ENCODE measurements around the gene GLDN.

Gene GLDN

DNA sequence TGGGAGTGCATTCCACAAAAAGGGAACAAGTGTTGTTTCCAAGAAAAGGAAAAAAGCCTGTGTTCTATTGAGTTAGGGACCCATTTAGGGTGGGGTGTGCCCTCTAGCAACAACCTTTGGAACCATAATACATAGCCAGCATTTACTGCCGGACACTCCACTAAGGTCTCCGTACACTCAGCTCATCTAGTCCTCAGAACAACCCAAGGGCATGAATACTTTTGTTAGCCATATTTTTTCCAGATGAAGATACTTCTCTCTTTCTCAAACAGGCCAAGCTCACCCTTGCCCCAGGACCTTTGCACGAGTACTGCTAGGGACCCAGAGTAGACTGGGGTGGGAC is 46.2 kb downstream of the GLDN start:
- in situ Hi-C loops (cut with HindIII; ENCODE audit: low sequenced_read_pairs) = no loop called here
- no peak overlapping the region for H3K4me3 ChIP-seq (ENCODE audit: low read depth, low read length)
- DNase-seq (ENCODE audit: low read depth, low spot score) = no peak
- TF ChIP-seq, protein P1, sequence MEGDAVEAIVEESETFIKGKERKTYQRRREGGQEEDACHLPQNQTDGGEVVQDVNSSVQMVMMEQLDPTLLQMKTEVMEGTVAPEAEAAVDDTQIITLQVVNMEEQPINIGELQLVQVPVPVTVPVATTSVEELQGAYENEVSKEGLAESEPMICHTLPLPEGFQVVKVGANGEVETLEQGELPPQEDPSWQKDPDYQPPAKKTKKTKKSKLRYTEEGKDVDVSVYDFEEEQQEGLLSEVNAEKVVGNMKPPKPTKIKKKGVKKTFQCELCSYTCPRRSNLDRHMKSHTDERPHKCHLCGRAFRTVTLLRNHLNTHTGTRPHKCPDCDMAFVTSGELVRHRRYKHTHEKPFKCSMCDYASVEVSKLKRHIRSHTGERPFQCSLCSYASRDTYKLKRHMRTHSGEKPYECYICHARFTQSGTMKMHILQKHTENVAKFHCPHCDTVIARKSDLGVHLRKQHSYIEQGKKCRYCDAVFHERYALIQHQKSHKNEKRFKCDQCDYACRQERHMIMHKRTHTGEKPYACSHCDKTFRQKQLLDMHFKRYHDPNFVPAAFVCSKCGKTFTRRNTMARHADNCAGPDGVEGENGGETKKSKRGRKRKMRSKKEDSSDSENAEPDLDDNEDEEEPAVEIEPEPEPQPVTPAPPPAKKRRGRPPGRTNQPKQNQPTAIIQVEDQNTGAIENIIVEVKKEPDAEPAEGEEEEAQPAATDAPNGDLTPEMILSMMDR (IDR thresholded peaks at IDR 0.05; ENCODE audit: low read depth, low read length) = no peak

DNA sequence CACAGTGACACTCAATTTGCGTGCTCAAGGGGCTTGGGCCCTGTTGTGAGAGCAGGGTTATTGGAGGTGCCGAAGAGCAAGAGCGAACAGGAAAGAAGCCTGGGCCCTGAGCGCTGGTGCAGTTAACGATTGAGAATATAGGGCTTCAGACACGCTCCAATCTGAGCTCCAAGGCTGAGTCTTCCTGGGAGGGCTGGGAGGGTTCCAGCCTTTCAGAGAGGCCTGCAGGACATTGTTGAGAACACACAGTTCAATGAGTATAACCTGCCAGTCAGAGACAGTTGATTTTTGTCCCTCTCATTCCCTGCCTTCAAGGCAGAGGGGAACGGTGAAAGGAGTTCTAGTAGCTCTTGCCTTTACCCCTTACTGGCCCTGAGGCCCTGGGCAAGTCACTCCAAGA is 47.3 kb downstream of the GLDN start:
- H3K4me3 ChIP-seq (ENCODE audit: low read depth, low read length) = no peak overlapping the region
- TF ChIP-seq, protein P1 (IDR thresholded peaks at IDR 0.05; ENCODE audit: low read depth, low read length) = no peak
- DNase-seq (ENCODE audit: low read depth, low spot score) = no peak
- in situ Hi-C loops (cut with HindIII; ENCODE audit: low sequenced_read_pairs) = no loop called here

DNA sequence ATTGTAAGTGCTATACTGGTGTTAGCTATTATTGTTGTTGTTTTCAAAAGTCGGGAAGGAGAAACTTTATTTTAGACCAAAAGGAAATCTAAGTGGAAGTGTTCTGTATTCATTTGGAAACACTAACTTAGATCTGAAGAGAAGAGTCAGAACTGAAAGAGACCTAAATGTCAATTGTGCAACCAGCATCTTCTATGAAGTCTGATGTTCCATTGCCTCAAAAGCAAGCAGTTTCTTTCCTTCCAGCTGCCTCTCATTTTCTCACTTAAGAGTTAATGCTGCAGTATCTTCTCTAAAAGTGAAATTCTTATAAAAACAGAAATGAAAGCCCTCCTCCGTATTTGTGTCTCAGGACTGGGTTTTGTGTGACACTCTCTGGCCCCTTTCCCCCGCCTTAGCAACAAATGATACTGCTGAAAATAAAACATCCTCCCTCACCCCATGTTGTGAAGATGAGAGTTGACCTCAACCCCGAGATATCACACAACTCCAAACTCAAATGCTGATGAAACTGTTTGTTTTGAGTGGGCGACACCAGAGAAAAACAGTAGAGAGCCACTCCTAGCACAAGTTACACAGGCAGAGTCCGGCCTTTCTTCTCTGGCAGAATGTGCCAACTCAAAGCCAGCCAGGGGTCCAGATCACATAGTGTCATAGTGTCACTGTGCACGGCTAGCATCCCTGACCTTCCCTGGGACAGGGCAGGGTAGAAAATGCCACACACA is 48.9 kb downstream of the GLDN start:
- in situ Hi-C loops (cut with HindIII; ENCODE audit: low sequenced_read_pairs) = no loop called here
- TF ChIP-seq, protein P1 (IDR thresholded peaks at IDR 0.05; ENCODE audit: low read depth, low read length) = no peak

DNA sequence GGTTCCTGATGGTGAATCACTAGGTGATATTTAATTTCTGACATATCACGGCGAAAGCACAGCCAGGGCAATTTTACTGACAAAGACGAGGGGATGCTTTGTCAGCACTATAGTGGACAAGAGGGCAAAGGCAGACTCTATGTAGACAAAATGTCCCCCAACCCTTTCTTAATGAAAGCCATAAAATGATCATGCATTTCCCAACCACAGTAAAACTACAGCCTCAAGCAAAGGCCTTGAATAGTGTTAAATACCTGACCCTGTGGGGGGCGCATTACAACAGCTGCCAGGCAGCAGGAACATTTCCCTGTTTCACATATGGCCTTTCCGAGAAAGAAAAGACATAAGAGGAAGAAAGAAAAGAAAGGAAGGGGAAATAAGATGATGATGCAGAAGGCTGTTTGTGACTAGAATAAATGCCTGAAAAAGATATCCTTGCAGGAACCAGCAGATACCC is 49.5 kb downstream of the GLDN start:
- in situ Hi-C loops (cut with HindIII; ENCODE audit: low sequenced_read_pairs) = no loop called here
- TF ChIP-seq, protein P1 (IDR thresholded peaks at IDR 0.05; ENCODE audit: low read depth, low read length) = no peak
- no peak overlapping the region for H3K4me3 ChIP-seq (ENCODE audit: low read depth, low read length)
- peak; percentile 40 for DNase-seq (ENCODE audit: low read depth, low spot score)

More for the DNA sequence above, 48.9 kb downstream of the GLDN start:
- H3K4me3 ChIP-seq (ENCODE audit: low read depth, low read length) = no peak overlapping the region
- DNase-seq (ENCODE audit: low read depth, low spot score) = no peak

DNA sequence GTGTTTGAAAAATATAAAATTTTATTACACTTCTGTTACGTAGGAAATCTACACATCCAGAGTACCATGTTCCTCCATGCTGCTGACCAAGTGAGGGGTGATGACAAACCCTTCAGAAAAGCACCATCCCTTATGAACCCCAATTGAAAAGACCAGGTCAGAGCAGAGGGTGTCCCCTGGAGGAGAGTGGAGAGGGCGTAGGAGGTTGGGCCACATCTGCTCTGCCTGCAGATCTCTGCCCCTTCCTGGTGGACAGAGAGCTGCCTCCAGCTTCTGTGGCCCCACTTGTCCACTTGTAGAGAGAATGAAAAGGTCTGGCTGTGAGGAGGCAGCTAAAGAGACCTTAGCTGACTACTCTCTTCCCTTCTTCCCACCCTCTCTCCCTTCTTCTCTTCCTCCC is 55.5 kb downstream of the GLDN start:
- H3K4me3 ChIP-seq (ENCODE audit: low read depth, low read length) = no peak overlapping the region
- TF ChIP-seq, protein P1 (IDR thresholded peaks at IDR 0.05; ENCODE audit: low read depth, low read length) = no peak
- in situ Hi-C loops (cut with HindIII; ENCODE audit: low sequenced_read_pairs) = no loop called here
- DNase-seq (ENCODE audit: low read depth, low spot score) = no peak

DNA sequence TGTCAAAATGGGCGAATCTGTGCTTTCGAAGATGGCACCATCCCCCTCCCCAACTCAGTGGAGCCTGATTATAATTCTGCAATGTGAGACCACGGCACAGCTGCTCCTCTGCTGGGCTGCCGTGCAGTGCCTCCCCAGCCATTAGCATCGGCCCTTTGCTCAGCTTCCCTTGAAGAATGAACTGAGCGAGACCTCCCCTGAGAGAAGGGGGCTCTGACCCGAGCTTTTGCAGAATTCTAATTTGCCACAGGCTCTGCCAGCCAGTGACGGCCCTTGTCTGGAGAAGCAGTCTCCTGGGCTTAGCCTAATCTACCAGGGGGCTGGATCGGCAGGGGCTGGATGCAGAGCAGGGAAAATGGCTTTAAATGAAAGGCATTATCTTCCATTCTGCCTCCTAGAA is 57.2 kb downstream of the GLDN start:
- TF ChIP-seq, protein P1 (IDR thresholded peaks at IDR 0.05; ENCODE audit: low read depth, low read length) = no peak
- no peak overlapping the region for H3K4me3 ChIP-seq (ENCODE audit: low read depth, low read length)
- no peak for DNase-seq (ENCODE audit: low read depth, low spot score)
- in situ Hi-C loops (cut with HindIII; ENCODE audit: low sequenced_read_pairs) = no loop called here

All from astrocyte of the spinal cord (primary cell).